ENCODE data around the gene AIFM3.

The AIFM3 gene

DNA sequence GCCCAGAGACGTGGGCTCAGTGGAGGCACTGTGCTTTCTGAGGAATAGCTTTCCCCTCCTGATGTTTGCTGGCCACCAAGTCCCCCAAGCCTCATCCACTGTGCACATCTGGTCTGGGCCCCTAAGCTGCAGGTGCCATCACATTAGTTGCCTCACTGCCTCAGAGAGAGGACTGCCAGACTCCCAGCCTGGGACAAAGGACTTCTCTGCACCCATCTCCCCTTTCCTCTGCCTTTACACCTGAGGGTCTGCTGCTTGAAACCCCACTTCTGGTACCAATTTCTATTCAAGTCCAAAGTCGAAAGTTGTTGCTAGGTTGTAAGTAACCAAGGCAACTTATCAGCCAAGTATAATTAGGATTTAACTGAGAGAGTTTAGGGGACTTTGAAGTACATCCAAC, 11.4 kb downstream of the AIFM3 start:
- Histone ChIP-seq H3K4me2 (ENCODE audit: low read depth, low read length, poor library complexity, severe bottlenecking) (no peak overlapping the region), H3K4me3 (ENCODE audit: low read length, poor library complexity, severe bottlenecking) (no peak overlapping the region), H3K36me3 (ENCODE audit: insufficient read depth, low read length) (no peaks in the 10 kb centered on the region)

DNA sequence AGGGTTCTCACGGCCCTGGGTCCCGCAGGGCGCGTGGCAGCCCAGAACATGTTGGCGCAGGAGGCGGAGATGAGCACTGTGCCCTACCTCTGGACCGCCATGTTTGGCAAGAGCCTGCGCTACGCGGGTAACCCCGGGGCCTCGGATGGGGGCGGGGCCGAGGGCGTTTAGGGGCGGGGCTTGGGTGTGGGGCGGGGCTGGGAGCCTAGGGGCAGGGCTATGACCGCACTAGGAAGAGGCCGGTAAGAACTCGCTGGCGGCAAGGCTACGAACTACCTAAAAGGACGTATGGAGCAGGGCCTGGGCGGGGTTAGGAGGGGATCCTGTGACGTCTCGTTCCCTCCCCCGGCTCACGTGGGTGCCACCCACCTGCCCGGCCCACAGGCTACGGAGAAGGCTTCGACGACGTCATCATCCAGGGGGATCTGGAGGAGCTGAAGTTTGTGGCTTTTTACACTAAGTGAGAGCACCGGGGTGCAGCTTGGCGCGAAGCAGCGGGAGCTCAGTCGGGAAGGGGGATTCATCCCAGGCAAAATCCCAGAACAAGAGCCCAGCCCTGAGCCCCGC, 12.3 kb downstream of the AIFM3 start:
- no peak overlapping the region for H3K9ac ChIP-seq (ENCODE audit: low read depth, low read length, poor library complexity, severe bottlenecking)
- no peaks in the 10 kb centered on the region for H3K36me3 ChIP-seq (ENCODE audit: insufficient read depth, low read length)
- no peak overlapping the region for H3K4me2 ChIP-seq (ENCODE audit: low read depth, low read length, poor library complexity, severe bottlenecking)
- H3K79me2 ChIP-seq (ENCODE audit: insufficient read depth, low read length): peaks cover 14% of the 10 kb centered on the region; the same call in 1 of the 2 replicates
- no peaks in the 10 kb centered on the region for H3K27me3 ChIP-seq (ENCODE audit: insufficient read depth, low read length, poor library complexity, severe bottlenecking)
- no peaks in the 10 kb centered on the region for H3K9me2 ChIP-seq (replicated peaks; ENCODE audit: low read depth, low read length)
- H4K20me1 ChIP-seq (ENCODE audit: insufficient read depth, low read length, poor library complexity, severe bottlenecking): no peaks in the 10 kb centered on the region
- H3K9me3 ChIP-seq (ENCODE audit: insufficient read depth, low read depth, low read length): no peaks in the 10 kb centered on the region
- no peak overlapping the region for H2AFZ ChIP-seq (ENCODE audit: low read length)
- peaks cover 15% of the 10 kb centered on the region for H3K4me1 ChIP-seq (ENCODE audit: insufficient read depth, low read length, poor library complexity, severe bottlenecking)
- no peak overlapping the region for H3K4me3 ChIP-seq (ENCODE audit: low read length, poor library complexity, severe bottlenecking)
- TF ChIP-seq EZH2phosphoT487 (IDR thresholded peaks at IDR 0.05; ENCODE audit: borderline replicate concordance): no peak
- TF ChIP-seq CTCF (conservative IDR thresholded peaks at IDR 0.05; ENCODE audit: low read length): no peak
- H3F3A ChIP-seq (ENCODE audit: low read depth): no peaks in the 10 kb centered on the region

More for the DNA sequence above, 11.4 kb downstream of the AIFM3 start:
- no peak overlapping the region for H2AFZ ChIP-seq (ENCODE audit: low read length)
- TF ChIP-seq CTCF (conservative IDR thresholded peaks at IDR 0.05; ENCODE audit: low read length): no peak
- no peak for TF ChIP-seq EZH2phosphoT487 (IDR thresholded peaks at IDR 0.05; ENCODE audit: borderline replicate concordance)
- H3K9me2 ChIP-seq (replicated peaks; ENCODE audit: low read depth, low read length): no peaks in the 10 kb centered on the region
- H3K79me2 ChIP-seq (ENCODE audit: insufficient read depth, low read length): peaks cover 13% of the 10 kb centered on the region; the same call in 1 of the 2 replicates
- H3K9ac ChIP-seq (ENCODE audit: low read depth, low read length, poor library complexity, severe bottlenecking): no peak overlapping the region
- H3K9me3 ChIP-seq (ENCODE audit: insufficient read depth, low read depth, low read length): no peaks in the 10 kb centered on the region
- no peaks in the 10 kb centered on the region for H4K20me1 ChIP-seq (ENCODE audit: insufficient read depth, low read length, poor library complexity, severe bottlenecking)
- no peaks in the 10 kb centered on the region for H3F3A ChIP-seq (ENCODE audit: low read depth)
- H3K4me1 ChIP-seq (ENCODE audit: insufficient read depth, low read length, poor library complexity, severe bottlenecking): peaks cover 14% of the 10 kb centered on the region
- no peaks in the 10 kb centered on the region for H3K27me3 ChIP-seq (ENCODE audit: insufficient read depth, low read length, poor library complexity, severe bottlenecking)

- Histone ChIP-seq H2AFZ (ENCODE audit: low read length) (no peak overlapping the region), H3K9ac (ENCODE audit: low read depth, low read length, poor library complexity, severe bottlenecking) (no peak overlapping the region), H3K4me2 (ENCODE audit: low read depth, low read length, poor library complexity, severe bottlenecking) (no peak overlapping the region), H3K79me2 (ENCODE audit: insufficient read depth, low read length) (peaks cover 14% of the 10 kb centered on the region; the same call in 1 of the 2 replicates), H3K36me3 (ENCODE audit: insufficient read depth, low read length) (no peaks in the 10 kb centered on the region), H3K4me3 (ENCODE audit: low read length, poor library complexity, severe bottlenecking) (no peak overlapping the region), H3K4me1 (ENCODE audit: insufficient read depth, low read length, poor library complexity, severe bottlenecking) (peaks cover 15% of the 10 kb centered on the region), H3K27me3 (ENCODE audit: insufficient read depth, low read length, poor library complexity, severe bottlenecking) (no peaks in the 10 kb centered on the region), H3K9me2 (replicated peaks; ENCODE audit: low read depth, low read length) (no peaks in the 10 kb centered on the region), H3K9me3 (ENCODE audit: insufficient read depth, low read depth, low read length) (no peaks in the 10 kb centered on the region), H4K20me1 (ENCODE audit: insufficient read depth, low read length, poor library complexity, severe bottlenecking) (no peaks in the 10 kb centered on the region), H3F3A (ENCODE audit: low read depth) (no peaks in the 10 kb centered on the region)
- TF ChIP-seq CTCF (conservative IDR thresholded peaks at IDR 0.05; ENCODE audit: low read length): no peak
- no peak for TF ChIP-seq EZH2phosphoT487 (IDR thresholded peaks at IDR 0.05; ENCODE audit: borderline replicate concordance)
Observed at GRCh38 chr22:20979940-20980453, 12.9 kb downstream of the AIFM3 start.
